GM21526 (cell line): ENCODE measurements around the gene ZNF93.
"Not testable (repeated sequence)": the region's sequence is repeated elsewhere in the genome, so short reads cannot be mapped to it uniquely, and the experiment has no call there.

Experiments used
- ATAC-seq: cut with Tn5 transposase; IDR thresholded peaks from one replicate; pipeline ENCODE4 v1.9.1; 2021; ENCODE audit warnings: moderate library complexity; ENCODE audit not compliant: unreplicated experiment, low FRiP score

ZNF93 gene

DNA sequence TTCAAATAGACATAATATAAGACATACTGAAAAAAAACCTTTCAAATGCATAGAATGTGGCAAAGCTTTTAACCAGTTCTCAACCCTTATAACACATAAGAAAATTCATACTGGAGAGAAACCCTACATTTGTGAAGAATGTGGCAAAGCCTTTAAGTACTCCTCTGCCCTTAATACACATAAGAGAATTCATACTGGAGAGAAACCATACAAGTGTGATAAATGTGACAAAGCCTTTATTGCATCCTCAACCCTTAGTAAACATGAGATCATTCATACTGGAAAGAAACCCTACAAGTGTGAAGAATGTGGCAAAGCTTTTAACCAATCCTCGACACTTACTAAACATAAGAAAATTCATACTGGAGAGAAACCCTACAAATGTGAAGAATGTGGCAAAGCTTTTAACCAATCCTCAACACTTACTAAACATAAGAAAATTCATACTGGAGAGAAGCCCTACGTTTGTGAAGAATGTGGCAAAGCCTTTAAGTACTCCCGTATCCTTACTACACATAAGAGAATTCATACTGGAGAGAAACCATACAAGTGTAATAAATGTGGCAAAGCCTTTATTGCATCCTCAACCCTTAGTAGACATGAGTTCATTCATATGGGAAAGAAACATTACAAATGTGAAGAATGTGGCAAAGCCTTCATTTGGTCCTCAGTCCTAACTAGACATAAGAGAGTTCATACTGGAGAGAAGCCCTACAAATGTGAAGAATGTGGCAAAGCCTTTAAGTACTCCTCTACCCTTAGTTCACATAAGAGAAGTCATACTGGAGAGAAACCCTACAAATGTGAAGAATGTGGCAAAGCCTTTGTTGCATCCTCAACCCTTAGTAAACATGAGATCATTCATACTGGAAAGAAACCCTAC is 32.9 kb downstream of the ZNF93 start:
- not testable (repeated sequence) for ATAC-seq

DNA sequence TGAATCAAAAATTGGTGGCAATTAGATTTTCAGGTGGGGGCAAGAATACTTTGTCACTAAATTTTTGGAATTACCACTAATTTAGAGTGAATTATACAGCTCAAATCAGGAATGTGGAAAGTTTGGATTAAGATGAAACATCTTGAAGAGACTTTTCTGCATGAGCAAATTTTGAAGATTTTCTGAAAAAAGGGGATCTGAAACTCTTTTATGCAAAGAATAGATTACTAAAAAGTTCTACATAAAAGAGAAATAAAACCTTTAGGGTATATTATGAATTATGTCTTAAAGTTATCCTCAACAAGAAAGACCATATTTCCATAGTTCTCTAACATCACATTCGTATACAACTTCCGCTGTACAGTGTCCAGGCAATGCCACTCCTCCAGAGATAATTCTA is 36.7 kb downstream of the ZNF93 start:
- ATAC-seq: no peak

DNA sequence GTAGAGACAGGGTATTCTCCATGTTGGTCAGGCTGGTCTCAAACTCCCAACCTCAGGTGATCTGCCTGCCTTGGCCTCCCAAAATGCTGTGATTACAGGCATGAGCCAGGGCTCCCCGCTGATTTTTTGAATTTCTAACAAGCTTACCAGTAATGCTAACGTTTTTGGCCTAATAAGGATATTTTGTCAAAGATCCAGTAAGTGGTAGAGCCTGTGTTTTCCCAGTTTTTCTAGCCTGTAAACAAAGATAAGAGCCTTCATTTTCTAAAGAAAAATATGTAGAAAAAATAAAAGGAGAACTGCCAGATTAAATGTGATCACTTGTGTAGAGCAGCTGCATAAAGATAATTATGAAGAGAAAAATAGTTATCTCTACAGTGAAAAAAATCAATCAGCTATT is 37.7 kb downstream of the ZNF93 start:
- ATAC-seq: no peak

DNA sequence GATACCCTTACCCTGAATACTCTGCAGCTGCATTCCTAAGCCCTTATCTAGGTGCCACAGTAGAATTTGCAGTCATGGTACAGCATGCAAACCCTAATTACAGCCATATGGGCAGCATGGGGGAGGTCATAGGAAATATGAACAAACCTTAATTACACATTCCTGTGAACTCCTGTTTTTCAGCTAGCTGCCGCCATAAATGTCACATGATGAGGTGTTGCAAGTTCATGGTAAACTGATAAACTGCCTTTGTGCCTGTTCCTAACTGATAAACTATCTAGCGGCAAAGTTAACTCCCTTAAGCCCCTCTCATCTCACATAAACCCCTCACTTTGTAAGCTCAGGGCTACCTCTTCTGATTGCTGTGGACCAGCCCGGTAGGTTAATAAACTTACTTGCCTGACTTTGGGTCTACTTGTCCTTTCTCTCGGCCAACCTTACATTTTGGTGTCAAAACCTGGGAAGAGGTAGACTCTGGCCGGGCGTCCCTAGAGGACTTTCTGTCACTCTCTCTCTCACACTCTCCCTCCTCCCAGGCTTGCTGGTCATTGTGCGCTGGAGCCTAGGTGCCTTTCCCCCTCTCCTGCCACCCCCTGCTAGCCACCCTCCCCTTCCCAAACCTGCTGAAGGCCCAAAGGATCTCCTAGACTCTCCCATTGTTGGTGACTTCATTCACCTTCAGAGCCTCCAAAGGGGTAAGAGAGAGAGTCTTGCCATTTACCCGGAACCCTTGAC is 43.3 kb downstream of the ZNF93 start:
- no peak for ATAC-seq

DNA sequence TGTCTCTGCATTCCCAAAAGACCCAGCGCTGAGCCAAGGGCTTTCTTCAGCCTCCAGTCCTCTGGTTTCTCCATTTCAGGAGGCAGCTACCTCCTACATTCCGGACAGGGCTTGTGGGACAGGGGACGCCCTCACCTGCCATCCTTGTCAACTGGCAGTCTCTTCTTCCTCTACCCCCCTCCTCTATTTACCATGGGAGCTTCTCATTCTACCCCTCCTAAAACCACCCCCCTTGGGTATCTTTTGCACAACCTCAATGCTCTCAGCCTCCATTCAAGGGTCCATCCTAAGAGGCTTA is 43.8 kb downstream of the ZNF93 start:
- no peak for ATAC-seq

DNA sequence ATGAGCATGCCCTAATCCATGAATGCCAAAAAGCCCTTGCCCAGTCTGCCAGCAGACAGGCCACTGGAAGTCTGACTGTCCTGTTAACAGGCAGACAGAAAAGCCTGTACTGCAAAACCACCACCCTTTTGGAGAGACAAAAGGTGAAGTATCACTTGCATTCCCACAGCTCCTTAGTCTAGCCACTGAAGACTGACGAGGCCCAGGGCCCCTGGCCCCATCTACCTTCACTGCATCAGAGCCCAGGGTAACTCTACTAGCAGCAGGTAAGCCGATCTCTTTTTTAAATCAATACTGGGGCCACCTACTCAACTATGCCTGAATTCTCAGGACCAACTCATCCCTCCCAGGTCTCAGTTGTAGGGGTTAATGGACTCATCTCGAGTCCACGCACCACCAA is 45.5 kb downstream of the ZNF93 start:
- ATAC-seq: no peak

DNA sequence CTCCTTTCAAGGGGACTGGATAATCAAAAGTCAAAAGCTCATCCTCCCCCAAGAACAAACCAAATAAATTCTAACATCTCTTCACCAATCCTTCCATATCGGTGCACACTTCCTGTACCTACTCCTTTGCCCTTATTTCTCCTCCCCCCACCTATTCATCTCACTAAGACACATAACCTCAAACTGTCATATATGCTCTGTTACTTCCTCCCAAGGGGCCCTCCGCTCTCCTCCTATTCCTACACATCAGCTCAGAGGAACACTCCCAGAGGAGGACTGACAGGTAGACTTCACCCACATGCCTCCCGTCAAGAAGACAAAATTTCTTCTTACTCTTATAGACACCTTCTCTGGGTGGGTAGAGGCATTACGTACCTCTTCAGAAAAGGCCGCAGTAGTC is 48.1 kb downstream of the ZNF93 start:
- ATAC-seq: no peak

DNA sequence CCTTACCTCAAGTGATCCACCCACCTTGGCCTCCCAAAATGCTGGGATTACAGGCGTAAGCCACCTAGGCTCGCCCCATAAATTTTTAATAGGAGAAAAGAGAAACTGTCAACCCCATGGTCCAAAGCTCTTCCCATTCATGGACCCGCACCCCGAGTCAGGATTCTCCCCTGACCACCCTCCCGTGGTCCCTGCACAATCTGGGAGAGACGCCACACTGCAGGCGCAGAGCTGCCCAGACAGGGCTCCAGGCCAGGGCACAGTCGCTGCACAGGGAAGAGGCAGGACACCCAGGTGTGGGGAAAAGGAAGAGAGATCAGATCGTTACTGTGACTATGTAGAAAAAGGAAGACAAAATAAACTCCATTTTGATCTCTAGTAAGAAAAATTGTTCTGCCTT is 54.5 kb downstream of the ZNF93 start:
- ATAC-seq: no peak

DNA sequence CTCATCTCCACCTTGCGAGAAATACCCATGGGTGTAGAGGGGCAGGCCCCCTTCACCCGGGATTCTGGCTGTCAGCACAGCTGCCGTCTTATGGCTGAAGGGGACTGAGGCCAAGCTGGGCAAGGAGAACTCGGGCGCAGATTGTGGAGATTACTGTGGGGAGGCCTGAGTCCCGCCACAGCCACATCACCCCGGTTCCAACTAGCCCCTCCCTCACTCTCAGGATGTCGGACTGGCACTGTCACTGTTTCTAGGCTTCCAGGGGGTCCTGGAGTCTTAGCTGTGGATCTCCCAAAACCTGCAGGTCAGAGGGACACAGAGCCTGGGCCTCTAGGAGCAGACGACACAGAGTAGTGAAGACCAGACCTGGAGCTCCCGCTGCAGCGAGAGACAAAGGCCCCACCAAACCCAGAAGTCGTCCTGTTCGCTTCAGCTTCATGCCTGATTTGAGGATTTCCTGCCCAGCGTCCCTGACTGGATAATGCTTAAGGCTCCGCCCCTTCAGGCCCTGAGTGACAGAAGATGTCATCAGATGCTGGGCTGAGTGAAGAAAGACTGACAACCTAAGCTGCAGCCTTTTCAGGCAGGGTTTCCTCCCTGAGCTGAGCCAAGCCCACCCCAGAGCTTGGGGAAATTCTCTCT is 55.8 kb downstream of the ZNF93 start:
- ATAC-seq: no peak

DNA sequence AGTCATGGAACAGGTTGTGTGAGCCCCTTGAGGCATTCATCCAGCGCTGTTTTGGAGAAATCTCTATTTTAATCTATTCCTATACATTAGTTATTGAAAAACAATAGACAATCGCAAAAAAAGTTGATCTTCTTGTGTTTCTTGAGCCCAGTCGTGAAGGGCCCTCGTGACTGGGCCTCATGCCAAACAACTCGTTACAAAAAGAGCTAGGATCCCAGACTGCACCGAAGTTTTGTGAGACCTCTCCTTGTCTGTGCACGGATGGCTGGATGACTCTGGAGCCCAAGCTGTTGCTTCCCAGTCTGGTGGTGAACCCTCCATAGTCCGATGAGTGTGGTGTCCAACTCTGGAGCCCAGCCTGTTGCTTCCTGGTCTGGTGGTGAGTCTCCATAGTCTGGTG is 57.0 kb downstream of the ZNF93 start:
- ATAC-seq: not testable (repeated sequence)

DNA sequence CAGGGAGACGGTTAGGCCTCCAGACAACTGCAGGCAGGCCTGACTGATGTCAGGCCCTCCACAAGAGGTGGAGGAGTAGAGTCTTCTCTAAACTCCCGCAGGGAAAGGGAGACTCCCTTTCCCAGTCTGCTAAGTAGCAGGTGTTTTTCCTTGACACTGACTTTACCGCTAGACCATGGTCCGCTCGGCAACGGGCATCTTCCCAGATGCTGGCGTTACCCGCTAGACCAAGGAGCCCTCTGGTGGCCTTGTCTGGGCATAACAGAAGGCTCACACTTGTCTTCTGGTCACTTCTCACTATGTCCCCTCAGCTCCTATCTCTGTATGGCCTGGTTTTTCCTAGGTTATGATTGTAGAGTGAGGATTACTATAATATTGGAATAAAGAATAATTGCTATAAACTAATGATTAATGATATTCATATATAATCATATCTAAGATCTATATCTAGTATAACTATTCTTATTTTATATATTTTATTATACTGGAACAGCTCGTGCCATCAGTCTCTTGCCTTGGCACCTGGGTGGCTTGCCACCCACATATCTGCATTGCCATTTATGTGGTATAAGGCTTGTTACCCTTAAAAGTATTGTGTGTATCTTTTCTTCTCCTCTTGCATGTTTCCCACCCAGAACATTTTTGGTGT is 58.5 kb downstream of the ZNF93 start:
- not testable (repeated sequence) for ATAC-seq

DNA sequence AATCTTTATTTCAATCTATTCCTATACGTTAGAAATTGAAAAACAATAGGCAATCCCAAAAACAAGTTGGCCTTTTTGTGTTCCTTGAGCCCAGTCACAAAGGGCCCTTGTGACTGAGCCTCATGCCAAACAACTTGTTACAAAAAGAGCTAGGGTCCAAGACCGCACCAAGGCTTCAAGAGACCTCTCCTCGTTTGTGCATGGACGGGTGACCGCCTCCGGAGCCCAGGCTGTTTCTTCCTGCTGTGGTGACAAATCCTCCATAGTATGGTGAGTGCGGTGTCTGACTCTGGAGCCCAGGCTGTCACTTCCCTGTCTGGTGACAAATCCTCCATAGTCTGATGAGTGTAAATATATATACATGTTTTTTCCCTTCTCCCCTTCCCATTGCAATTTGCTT is 63.7 kb downstream of the ZNF93 start:
- no peak for ATAC-seq

DNA sequence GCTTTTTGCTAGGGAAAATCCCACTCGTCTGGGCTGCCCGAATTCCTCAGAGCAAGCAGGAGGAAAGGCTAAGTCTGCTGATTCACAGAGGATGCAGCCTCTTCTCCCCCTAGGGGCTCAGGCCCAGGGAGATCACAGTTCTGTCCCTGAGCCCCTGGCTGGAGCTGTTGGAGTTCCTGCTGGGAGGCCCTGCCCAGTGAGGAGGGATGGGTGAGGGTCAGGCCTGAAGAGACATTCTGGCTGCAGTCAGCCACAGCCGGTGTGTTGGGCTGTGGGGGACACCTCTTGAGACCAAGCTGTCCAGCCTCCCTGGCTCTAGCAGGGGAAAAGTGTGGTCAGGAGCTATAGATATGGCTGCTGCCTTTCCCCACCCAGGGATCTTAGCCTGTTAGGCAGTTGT is 65.4 kb downstream of the ZNF93 start:
- not testable (repeated sequence) for ATAC-seq

DNA sequence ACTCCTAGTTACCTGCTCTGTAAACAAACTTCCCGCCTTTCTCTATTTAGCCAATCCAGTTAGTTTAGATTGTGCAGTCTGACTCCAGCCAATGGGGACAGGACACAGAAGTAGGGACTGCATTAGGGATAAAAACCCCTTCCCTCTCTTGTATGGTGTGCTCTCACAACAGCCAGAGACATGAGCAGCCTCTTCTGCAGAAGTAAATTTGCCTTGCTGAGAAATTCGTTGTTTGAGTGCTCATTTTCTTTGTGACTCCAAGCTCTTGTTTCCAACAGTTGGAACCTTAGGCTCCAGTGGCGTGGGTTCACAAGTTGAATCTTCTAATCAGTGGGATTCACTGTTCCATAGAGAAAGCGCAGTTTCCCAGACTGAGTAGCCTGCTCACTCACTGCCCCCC is 66.1 kb downstream of the ZNF93 start:
- ATAC-seq: no peak
